Nephron progenitor cell (in vitro differentiated cells): ENCODE measurements around the gene SIGLEC7.

Source experiments
- DNase-seq: peaks from one replicate; pipeline ENCODE4 v3.0.0; 2021
- H3K27ac Mint-ChIP-seq: 2 replicates; pipeline ENCODE4 v1.8.0; 2021; ENCODE audit warnings: mild to moderate bottlenecking, moderate library complexity, mixed read lengths
- H3K27me3 Mint-ChIP-seq: 2 replicates; pipeline ENCODE4 v1.8.0; 2021; ENCODE audit warnings: mild to moderate bottlenecking, low read depth, mixed read lengths; ENCODE audit not compliant: poor library complexity
- H3K36me3 Mint-ChIP-seq: 2 replicates; pipeline ENCODE4 v1.8.0; 2021; ENCODE audit warnings: low read depth, mixed read lengths
- H3K4me1 Mint-ChIP-seq: 2 replicates; pipeline ENCODE4 v1.8.0; 2021; ENCODE audit warnings: mixed read lengths
- H3K4me3 Mint-ChIP-seq: 2 replicates; pipeline ENCODE4 v1.8.0; 2021; ENCODE audit warnings: mild to moderate bottlenecking, moderate library complexity, mixed read lengths
- H3K9me3 Mint-ChIP-seq: 2 replicates; pipeline ENCODE4 v1.8.0; 2021; ENCODE audit warnings: mild to moderate bottlenecking, moderate library complexity, mixed read lengths
- TF ChIP-seq, protein P1 (sequence below): fragments of 200-600 bp; sonication (generic); IDR thresholded peaks from 2 replicates; pipeline ENCODE4 v1.5.0; 2021; ENCODE audit warnings: antibody characterized with exemption

Gene SIGLEC7

DNA sequence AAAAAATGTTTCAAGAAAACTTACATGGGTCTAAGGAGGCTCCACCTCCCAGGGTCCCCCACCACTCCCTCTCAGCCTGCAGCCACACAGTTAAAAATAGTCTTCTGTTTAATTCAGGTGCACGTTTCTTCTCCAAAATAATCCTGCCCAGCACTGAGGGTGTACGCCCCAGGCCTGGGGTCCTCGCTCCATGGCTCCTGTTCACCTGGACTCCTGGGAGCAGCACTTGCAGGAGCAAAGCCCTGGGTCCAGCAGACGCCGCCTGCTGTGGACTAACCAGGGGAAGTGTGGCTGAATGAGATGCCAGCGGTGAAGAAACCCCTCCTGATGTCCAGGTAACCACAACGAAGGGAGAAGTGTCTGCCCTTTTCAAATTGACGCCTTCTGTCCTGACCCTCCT is 41.5 kb downstream of the SIGLEC7 start:
- Mint-ChIP-seq H3K9me3 (peaks cover 22% of the 10 kb centered on the region), H3K4me3 (peak overlapping the region; percentile 18)
- no peak for DNase-seq

DNA sequence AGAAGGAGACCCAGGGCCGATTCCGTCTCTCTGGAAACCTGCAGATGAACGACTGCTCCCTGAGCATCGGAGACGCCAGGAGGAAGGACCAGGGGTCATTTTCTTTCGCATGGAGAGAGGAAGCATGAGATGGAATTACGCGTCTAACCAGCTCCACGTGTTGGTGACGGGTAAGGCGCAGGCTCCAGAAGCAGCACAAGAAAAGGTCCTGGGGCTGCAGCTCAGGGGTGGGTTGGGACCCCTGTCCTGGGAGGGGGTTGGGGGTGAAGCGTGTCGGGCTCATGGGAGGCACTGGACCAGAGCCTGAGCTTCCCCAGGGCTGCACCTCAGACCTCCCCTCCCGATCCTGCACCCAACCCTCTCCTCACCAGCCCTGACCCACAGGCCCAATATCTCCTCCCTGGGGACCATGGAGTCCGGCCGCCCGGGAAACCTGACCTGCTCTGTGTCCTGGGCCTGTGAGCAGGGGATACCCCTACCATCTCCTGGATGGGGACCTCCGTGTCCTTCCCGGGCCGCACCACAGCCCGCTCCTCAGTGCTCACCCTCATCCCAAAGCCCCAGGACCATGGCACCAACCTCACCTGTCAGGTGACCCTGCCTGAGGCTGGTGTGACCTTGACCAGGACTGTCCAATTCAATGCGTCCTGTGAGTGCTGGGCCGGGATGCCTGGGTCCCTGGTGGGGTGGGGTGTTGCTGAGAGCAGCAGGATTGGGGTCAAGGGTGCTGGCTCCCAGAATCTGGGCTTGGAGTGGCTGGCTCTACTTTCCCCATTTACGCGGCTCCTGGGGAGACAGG is 43.2 kb downstream of the SIGLEC7 start:
- H3K9me3 Mint-ChIP-seq, result peaks cover 22% of the 10 kb centered on the region
- TF ChIP-seq, protein P1, sequence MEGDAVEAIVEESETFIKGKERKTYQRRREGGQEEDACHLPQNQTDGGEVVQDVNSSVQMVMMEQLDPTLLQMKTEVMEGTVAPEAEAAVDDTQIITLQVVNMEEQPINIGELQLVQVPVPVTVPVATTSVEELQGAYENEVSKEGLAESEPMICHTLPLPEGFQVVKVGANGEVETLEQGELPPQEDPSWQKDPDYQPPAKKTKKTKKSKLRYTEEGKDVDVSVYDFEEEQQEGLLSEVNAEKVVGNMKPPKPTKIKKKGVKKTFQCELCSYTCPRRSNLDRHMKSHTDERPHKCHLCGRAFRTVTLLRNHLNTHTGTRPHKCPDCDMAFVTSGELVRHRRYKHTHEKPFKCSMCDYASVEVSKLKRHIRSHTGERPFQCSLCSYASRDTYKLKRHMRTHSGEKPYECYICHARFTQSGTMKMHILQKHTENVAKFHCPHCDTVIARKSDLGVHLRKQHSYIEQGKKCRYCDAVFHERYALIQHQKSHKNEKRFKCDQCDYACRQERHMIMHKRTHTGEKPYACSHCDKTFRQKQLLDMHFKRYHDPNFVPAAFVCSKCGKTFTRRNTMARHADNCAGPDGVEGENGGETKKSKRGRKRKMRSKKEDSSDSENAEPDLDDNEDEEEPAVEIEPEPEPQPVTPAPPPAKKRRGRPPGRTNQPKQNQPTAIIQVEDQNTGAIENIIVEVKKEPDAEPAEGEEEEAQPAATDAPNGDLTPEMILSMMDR, result no peak
- DNase-seq, result no peak
- no peak overlapping the region for H3K27ac Mint-ChIP-seq
- no peaks in the 10 kb centered on the region for H3K4me1 Mint-ChIP-seq
- no peaks in the 10 kb centered on the region for H3K36me3 Mint-ChIP-seq
- peaks cover 32% of the 10 kb centered on the region for H3K27me3 Mint-ChIP-seq
- no peak overlapping the region for H3K4me3 Mint-ChIP-seq

More for the DNA sequence above, 41.5 kb downstream of the SIGLEC7 start:
- Mint-ChIP-seq H3K36me3 (no peaks in the 10 kb centered on the region), H3K27ac (peak overlapping the region; percentile 51), H3K4me1 (no peaks in the 10 kb centered on the region), H3K27me3 (peaks cover 44% of the 10 kb centered on the region)
- TF ChIP-seq, protein P1, result no peak

DNA sequence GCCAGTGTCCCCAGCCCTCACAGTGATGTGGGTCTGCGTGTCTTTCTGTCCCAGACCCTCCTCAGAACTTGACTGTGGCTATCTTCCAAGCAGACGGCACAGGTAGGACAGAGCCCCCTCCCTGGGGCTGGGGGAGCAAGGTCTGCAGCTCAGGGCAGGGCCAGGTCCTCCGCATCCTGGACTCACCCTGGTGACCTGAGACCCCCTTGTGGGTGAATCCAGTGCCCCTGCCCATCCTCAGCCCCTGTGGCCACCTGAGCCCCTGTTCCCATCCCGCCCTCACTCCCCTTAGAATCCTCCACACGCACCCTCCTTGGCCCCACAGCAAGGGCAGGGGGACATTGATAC is 43.7 kb downstream of the SIGLEC7 start:
- H3K27ac Mint-ChIP-seq, result no peak overlapping the region
- no peak overlapping the region for H3K4me3 Mint-ChIP-seq
- no peaks in the 10 kb centered on the region for H3K4me1 Mint-ChIP-seq
- peaks cover 27% of the 10 kb centered on the region for H3K27me3 Mint-ChIP-seq
- peaks cover 22% of the 10 kb centered on the region for H3K9me3 Mint-ChIP-seq
- H3K36me3 Mint-ChIP-seq, result no peaks in the 10 kb centered on the region
- DNase-seq, result no peak
- TF ChIP-seq, protein P1, result no peak

DNA sequence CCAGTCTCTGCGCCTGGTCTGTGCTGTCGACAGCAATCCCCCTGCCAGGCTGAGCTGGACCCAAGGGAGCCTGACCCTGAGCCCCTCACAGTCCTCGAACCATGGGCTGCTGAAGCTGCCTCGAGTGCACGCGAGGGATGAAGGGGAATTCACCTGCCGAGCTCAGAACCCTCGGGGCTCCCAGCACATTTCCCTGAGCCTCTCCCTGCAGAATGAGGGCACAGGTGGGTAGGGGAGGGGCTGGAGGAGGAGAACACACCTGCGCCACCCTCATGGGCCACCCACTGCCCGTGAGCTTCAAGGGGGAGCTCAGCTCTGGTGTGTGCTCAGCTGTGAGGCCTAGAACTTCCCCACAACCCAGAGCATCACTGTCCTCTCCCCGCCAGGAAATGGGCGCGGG is 44.2 kb downstream of the SIGLEC7 start:
- H3K4me1 Mint-ChIP-seq, result no peaks in the 10 kb centered on the region
- H3K36me3 Mint-ChIP-seq, result no peaks in the 10 kb centered on the region
- no peak overlapping the region for H3K4me3 Mint-ChIP-seq
- peaks cover 24% of the 10 kb centered on the region for H3K27me3 Mint-ChIP-seq
- no peak overlapping the region for H3K27ac Mint-ChIP-seq
- no peak for DNase-seq
- peaks cover 22% of the 10 kb centered on the region for H3K9me3 Mint-ChIP-seq
- TF ChIP-seq, protein P1, result no peak

DNA sequence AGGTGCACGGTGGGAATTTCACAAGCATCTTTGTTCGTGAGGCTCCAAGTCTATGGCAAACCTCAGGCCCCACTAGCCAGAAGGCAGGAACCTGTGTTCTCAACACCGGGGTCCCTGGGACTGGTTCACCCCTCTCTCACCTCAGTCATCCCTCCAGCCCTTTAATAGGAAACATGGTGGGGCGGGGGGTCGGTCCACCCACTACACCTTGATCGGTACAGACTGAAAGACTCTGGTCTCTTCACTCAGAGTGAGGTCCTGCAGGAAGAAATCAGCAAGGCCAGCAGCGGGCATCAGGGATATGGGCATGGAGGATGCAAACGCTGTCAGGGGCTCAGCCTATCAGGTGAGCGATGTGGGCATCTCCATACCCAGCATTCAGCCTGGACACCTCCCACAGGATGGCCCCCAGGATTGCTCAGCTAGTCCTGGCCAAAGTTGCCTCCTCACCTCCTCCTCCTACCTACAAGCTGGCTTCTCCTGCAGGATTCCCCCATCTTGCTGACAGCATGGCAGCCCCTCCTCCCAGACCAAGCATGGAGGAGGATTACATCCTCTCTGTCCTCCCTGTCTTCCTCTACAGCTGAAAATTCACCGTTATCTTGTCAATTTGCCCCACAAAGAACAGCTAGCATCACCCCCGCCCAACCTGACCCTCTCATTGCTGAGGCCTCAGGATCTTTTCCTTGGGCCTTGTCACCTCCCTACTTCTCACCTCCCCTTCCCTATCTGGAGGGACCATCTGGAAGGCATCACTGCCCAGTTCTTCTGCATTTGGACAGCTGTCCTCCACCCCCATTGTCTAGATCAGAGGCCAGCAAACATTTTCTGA is 45.5 kb downstream of the SIGLEC7 start:
- TF ChIP-seq, protein P1, result no peak
- no peak overlapping the region for H3K27ac Mint-ChIP-seq
- no peak overlapping the region for H3K4me3 Mint-ChIP-seq
- no peak for DNase-seq
- no peaks in the 10 kb centered on the region for H3K36me3 Mint-ChIP-seq
- peaks cover 23% of the 10 kb centered on the region for H3K27me3 Mint-ChIP-seq
- H3K4me1 Mint-ChIP-seq, result no peaks in the 10 kb centered on the region
- H3K9me3 Mint-ChIP-seq, result peaks cover 28% of the 10 kb centered on the region
